HG02763 (cell line): ENCODE results near the gene ANKRD11.

Experiments
- ATAC-seq: cut with Tn5 transposase; IDR thresholded peaks from one replicate; pipeline ENCODE4 v1.9.1; 2021; ENCODE audit warnings: mild to moderate bottlenecking, moderate library complexity; ENCODE audit not compliant: unreplicated experiment

The ANKRD11 gene

DNA sequence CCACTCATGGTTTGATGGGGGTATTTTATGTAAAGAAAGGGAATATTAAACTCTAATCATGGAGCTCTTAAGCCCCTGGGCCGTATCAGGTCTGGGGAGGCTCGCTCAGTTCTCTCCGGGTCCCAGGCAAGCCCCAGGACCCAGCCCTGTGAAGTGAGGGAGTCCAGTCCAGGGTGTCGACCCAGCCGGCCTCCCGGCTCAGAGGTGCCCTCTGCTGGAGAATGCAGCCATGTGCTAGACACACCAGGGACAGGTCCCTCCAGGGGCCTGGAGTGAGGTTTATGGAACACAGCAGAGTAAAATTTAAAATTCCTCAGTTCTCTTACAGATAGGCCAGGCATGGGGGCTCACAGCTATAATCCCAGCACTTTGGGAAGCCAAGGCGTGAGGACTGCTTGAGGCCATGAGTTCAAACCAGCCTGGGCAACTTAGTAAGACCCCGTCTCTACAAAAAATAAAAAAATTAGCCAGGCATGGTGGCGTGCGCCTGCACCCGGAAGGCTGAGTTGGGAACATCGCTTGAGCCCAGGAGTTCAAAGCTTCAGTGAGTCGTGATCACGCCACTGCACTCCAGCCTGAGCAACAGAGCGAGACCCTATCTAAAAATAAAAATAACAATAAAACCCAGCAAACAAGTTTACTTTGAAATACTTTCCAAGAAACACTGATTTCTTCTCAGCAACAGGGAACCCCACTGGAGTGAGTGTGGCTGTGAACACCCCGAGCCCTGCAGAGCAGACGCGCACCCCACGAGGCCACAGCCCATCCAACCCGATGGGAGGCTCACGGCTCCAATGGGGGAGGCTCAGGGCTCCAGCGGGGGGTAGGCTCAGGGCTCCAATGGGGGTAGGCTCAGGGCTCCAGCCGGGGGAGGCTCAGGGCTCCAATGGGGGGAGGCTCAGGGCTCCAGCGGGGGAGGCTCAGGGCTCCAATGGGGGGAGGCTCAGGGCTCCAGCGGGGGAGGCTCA lies 200.6 kb downstream of the ANKRD11 start:
- no peak for ATAC-seq

DNA sequence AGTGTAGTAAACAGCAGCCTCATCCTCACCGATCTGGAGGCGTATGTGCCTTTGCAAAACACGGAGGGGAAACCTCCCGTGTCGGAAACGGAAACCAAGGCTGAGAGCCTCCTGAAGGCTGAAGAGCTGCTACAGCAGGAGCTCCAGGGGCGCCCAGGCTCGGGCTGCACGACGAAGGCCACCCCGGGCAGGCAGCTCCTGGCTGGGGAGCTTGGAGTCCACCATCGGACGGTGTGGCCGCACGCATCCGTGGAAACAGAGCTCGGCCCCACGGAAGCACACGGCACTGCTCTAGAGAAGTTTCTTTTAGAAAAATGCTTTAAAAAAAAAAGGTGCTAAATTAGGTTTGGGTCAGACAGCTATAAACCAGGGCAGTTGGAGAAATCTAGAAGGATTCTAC lies 201.4 kb downstream of the ANKRD11 start:
- ATAC-seq = no peak

DNA sequence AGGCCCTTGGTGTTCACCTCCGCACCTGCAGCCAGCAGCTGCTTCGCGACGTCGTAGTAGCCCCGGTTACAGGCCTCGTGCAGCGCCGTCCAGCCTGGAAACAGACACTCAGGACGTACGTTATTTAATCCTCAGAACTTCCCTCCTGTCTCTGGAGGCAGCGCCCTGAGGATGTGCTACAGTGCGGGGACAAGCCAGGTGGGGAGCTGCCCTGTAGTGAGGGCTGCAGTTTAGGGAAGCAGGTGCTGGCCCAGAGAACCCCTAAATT lies 201.8 kb downstream of the ANKRD11 start:
- ATAC-seq = no peak

DNA sequence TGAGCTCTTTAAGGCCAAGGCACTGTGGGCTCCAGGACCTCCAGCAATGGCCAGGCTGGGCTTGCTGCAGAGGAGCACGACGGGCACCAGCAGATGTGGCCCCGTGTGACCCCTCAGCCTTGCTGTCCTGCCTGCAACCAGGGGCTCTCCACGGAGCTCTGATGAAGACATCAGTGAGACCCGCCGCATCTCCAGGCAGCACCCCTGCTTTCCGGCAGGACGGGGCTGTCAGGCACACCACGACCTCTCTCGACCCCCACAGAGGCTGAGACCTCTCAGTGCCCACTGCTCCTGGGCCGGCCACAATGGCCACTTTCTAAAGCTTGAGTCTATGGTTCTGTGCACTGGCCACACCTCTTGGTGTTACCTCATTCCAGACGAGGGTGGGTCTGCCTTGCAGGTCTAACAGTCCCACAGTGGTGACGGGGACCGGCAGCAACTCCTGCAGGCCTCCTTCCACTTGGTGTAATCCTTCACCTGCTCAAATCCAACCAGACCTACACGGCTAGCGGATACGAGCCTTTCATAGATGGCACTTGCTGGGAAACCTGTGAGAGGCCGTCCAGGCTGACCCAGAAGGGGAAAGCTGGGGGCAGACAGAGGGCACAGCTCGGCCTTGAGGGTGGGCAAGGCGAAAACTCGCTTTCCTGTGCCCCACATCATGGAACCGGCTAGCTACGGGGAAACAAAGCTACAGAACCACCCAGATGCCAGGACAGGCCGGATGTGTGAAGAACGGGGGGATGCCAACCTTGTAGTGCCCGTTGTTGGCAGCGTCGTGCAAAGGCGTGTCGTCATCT lies 202.4 kb downstream of the ANKRD11 start:
- ATAC-seq = no peak

DNA sequence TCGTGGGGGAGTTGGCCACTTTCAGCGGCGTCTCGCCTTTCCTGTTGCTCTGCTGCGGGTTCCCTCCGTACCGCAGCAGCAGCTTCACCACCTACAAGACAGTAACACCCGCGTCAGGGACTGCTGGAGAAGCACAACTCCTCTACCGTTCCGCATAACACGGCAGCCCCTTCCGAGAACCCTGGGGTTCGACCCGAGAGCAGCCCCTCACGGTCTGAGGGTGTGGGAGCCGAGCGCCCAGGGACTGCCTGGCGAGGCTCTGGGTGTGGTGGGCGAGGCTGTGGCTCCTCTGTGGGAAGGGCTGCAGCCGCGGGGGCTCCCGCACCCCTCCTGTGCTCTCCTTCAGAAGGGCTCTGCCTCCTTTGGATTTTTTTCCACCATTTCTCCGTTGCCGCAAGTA lies 204.3 kb downstream of the ANKRD11 start:
- ATAC-seq = no peak

DNA sequence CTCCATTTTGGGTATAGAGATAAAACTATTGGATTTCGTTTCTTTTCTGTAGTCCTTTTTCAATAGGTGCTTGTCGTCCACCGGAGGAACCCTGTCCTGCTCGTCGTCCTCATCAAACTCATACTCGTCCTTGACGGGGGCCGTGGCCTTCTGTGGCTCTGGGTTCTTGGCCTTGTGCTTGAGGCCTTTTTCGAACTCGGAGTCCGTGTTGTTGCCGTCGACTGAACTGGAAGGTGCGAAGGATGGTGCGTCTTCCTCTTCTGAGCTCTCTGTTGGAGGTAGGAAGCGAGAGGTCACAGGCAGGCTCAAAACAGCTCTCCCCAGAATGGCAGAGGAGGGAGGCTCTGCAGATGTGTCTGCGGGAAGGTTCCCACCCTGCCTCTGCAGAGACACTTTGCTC lies 205.0 kb downstream of the ANKRD11 start:
- ATAC-seq = no peak

DNA sequence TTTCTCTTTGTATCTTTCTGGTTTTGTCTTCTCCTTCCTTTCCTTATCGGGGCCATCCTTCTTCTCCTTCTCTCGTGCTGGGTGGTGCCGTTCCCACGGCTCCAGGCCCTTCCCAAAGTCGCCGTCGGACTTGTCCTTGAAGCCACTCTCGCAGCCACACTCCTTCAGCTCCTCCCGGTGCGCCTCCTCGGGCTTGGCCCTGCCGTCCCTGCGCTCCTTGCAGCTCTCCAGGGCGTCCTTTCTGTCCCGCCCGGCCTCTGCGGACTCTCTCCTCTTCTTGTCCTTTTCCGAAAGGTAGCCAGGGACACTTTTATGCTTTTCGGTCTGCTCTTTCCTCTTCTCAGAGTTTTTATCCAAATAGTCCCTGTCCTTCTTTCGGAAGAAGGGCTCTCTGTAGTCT lies 206.9 kb downstream of the ANKRD11 start:
- ATAC-seq = no peak

DNA sequence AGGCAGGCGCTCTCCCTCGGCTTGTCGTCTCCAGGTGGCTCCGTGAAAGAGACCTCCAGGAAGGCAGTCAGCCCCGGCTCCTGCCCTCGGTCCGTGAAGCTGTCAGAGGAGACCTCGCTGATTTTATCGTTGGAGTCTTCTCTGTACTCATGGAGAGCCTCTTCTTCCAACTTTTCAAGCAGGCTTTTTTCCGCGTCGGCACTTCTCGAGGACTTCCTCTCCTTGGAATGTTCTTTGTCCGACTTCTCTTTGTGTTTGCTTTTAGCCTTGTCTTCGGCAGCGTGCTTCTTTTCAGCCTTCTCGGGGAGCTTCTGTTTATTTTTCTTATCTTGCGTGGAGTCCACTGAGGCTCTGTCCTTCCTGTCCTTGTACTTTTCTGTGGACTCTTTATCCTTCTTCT lies 207.8 kb downstream of the ANKRD11 start:
- ATAC-seq = no peak

DNA sequence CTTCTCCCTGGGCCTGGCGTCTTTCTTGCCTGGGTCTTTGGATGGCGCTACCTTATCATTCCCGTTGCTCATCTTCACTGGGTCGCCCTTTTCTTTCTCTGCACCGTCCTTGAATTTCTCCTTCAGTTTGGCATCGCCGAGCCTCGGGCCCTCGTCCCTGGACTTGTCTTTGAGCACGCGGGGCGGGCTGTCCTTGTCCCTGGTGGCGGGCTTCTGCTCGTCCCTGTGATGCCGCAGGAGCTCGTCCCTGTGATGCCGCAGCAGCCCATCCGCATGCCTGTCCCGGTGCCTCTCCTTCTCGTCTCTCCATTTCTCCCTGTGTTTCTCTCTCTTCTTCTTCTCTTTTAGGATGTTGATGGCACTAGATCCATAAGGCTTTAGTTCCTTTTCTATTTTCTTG lies 208.5 kb downstream of the ANKRD11 start:
- no peak for ATAC-seq

DNA sequence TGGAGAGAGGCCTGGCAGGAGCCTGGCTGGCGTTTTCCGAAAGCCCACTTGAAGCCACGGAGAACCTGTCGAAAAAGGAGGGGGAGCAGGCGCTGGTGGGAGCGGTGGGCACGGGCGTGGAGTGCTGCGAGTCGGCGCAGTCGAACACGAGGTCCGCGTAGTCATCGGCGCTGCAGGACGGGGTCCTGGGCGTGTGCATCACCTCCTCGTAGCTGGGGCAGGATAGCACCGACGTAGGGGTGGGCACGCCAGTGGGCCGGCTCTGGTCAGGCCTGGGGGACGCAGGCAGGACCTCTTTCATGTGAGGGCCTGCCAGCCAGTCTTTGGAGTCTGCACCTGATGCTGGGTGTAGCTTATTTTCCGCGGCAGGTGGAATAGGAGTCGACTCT lies 209.2 kb downstream of the ANKRD11 start:
- no peak for ATAC-seq

DNA sequence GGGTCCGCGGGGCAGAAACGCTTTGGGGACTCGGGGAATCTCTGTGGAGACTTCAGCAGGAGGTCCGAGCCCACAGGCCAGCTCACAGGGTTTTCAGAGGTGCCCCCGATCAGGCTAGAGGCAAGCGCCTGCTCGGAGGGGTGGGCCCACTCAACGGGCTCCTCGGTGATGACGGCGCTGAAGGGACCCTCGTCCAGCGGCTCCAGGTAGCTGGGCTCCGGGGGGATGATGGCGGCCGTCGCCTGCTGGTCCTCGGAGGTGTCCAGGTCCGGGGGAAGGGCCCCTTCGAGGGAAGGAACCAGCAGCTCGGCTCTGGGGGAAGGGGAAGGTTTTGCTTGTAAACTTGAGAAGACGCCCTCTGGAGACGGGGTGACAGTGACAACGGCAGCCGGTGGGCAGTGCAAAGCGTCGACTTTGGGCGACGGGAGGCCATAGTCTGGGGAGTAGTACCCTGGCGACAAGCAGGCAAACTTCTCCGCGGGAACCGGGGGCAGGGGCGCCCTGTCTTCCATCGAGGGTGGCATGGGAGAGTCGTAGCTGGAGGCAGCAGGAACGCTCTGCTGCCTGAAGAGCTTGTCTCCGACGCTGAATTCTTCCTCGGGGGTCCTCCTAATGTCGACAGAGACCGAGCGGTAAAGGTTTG lies 209.7 kb downstream of the ANKRD11 start:
- ATAC-seq = no peak

DNA sequence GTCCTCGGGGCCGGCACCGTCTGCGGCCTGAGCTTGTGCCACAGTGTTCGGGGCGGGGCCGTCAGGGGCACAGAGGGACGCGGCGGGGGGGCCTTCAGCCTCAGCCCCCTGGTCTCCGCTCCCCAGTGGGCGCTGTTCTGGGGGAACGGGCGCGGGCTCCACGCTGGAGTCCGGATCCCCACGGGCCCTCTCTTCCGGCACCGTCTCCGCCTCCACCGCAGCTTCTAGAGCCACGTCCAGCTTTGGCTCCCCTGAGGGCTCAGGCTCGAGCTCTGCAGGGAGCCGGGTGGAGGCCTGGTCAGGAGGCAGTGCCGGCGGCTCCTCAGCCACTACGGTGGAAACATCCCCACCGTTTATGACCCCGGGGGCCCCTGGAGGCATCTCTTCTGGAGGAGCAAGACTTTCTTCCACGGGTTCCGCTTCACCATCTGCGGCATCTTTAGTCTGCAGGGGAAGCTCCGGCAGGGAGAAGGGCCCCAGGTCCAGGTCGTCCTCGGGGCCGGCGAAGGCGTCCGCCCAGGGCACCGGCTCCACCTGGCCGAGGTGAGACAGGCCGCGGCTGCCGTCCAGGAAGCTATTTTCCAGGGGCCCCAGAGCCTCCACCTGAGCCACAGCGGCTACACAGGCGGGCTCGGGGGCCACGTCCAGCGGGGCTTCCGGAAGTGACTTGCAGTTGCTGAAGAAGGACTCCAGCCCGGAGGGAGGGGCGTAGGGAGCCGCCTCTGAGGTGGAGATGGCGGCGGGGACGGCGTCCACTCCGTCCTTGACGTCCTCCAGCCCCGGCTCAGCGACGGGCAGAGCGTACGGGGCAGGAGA lies 210.5 kb downstream of the ANKRD11 start:
- no peak for ATAC-seq

DNA sequence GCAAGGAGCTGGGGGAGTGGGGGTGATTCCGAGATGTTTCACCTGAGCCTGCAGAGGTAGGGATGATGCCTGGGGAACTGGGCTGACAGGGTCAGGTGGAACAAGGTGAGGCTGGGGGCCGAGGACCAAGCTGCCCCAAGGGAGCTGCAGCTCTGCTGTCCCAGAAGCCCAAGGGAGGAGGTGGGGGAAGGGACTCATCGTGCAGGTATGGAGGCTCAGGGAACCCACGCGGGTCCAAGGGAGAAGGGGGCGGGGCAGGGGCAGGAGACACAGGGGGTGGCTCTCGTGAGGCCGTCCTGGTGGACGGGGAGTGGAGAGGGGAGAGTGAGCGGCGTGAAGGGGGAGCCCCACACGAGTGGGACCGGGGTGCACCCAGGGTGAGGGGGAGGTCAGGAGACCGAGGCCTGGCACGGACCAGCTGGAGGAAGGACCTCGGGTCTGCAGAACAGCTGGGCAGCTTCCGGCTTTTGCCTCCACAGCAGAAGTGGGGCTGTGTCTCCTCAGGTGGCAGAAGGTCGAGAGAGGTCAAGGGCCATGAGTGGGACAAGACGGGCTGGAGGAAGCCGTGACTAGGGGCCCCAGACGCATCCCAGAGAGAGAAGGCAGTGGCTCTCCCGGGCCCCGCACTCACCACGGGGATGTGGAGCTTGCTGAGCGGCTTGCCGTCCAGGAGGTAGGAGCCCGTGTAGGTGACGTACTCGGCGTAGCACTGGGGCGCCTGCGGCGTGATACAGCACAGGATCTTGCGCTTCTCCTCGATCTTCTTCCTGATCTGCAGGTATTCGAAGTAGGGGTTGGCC lies 211.7 kb downstream of the ANKRD11 start:
- ATAC-seq = no peak

DNA sequence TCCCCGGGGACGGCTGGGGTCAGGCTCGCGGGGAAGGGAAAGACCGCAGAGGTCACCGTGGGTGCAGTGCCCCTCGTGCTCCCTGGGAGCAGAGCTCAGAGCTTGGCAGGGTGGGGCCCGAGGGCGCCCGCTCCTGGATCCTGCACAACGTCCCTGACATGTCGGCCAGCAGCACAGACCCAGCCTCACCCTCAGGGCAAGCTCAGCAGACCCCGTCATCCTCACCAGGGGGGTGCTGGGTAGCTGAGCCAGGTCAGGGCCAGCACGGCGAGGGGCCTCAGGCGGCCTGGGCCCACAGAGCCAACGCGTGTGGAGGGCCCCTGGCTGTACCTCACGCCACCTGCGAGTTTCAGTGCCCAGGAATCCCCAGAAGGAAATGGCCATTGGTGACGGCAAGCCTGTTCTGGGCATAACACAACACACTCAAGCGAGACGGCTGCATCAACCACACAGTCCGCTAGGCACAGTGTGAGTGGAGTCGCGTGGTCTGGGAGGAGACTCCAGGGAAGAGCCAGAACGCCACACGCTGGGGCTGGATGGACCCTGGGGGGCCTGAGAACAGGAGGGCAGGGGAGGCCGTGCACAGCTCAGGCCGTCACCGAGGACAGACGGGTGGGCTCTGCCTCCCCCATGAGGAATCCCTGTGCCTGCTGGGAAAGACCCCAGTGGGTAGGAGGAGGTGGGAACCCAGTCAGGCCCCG lies 212.6 kb downstream of the ANKRD11 start:
- no peak for ATAC-seq

DNA sequence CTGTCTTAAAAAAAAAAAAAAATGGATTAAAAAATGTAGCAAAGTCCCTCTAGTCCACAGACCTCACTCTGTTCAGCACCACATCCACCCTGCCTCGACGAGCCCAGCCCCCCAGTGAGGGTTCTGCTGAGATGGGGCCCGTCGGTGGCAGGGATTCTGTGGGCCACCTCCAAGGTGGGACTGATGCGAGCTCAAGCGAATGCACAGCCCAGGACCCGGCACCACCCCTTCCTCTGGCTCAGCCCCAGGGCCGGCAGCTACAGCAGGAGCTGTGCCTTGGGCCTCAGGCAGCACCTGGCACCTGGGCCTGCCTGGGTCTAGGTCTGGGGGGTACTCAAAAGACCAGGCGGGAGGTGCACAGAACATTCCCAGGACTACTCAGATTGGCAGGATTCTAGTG lies 213.3 kb downstream of the ANKRD11 start:
- ATAC-seq = no peak

DNA sequence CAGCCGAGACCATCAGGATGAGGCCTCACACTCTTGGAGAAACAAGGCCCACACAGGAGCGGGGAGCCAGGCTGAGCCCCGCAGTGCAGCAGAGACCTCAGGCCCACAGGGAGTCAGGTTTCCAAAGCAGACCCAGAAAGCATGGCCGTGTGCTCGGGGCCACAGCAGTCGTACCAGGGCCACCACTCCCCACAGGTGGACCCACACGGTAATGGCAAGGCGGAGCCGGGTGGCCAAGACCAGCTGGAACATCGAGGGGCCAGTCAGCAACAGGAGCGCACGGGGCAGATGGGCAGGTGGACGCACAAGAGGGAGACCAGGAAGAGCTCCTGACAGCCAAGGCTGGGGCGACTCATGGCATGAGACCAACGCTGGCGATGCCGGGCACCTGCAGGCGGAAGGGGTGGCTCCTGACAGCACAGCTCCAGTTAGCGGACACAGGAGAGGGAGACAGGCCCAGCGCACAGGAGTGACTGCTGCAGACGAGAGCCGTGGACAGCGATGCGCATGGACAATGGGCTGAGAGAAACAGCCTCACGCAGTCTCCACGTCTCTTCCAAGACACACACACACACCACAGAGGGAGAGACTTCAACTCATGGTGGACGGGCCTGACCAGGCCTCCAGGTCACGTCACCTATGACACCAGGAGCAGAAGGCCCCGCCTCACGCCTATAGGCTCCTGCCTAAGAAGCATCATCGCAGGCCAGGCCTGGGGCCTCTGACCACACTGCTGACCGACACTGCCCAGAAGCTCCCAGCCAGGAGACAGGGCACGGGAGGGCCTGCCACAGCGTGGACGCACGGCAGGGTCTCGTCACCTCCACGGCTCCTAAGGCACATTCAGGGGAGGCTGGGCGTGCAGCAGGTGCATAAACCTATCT lies 214.3 kb downstream of the ANKRD11 start:
- ATAC-seq = no peak

DNA sequence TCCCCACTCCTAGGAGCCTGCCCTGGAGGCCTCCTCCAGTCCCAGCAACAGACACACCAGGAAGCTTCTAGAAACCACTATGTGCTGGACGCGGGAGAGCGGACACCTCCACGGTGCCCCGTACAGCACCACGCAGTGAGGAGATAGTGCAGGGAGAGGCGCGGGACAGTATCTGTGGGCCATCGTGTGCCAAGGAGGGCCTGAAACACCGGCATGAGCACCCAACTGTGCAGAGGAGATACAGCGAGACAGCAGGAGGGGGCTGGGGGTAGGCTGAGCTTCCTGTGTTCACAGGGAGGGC lies 215.1 kb downstream of the ANKRD11 start:
- no peak for ATAC-seq

DNA sequence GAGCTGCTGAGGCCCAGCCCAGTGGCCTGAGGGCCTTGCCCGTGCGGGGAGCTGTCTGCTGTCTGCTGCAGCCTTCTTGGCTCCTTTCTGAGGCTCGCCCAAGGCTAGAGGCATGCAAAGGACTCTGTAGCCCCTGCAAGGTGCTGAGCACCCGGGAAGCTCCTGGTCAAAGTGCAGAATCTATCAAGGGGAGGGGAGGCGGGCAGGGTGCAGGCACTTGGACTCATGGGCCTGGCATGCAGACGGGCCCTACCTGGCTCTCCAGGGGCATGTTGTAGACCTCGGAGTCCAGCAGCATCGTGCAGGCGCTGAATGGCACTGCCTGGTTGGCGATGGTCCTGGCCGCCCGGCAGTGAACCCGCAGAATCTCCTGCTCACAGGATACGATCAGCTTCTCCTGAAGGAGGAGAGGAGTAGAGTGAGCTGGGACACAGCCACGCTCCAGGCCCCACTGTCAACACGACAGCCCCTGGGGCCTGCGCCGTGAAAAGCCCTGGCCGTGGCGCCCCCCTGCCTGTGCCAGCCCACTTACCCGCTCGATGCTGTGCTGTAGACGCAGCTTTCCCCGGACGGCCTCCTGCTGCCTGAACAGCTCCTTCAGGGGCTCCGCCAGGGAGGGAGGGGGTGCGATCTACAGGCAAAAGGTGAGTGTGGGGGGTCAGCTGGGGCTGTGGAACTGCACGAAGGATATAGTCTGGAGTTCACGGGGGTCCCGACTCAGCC lies 215.6 kb downstream of the ANKRD11 start:
- no peak for ATAC-seq
